ENCODE results near the gene FCN2. TPM values are rescaled to one million over a fixed set of nuclear protein-coding genes. Genes with fewer than 3 reads are reported as not detected.

Gene FCN2
- total and polyA plus RNA-seq, 10 donors, result 0.38 to 7.6 (median 1.8) TPM; not detected in 1

GRCh38 chr9:134895908-134896833 is 15.6 kb downstream of the FCN2 start:
- intact Hi-C loops (cut with DNase I; ENCODE audit: low total_unique reads), result no loop called here
- peak in 2 of 3 donors; percentile 52 to 67 for TF ChIP-seq POLR2AphosphoS5 (IDR thresholded peaks at IDR 0.05)
- no peak for TF ChIP-seq CTCF (IDR thresholded peaks at IDR 0.05 in 8 of 11, conservative IDR thresholded peaks at IDR 0.05 in 3 of 11)
- no peak for DNase-seq
- Histone ChIP-seq H3K27me3 (replicated peaks in 1 of 7) (peaks cover 0 to 12% (median 0%) of the 10 kb centered on the region in 7 donors), H3K4me1 (peaks cover 0 to 48% (median 11%) of the 10 kb centered on the region in 6 donors), H3K4me3 (no peak overlapping the region), H3K36me3 (no peaks in the 10 kb centered on the region), H3K27ac (peak overlapping the region in 7 of 8 donors; percentile 56 to 88 (median 74)), H3K9me3 (peaks cover 0 to 28% (median 16%) of the 10 kb centered on the region in 8 donors)
- 50 to 59% (median 53%) methylated on average over 12 to 14 of the region's 14 CpGs for WGBS, 5 donors

GRCh38 chr9:134896834-134897583 is 16.4 kb downstream of the FCN2 start:
- no peak overlapping the region for H3K4me3 ChIP-seq

GRCh38 chr9:134897584-134898170 is 17.1 kb downstream of the FCN2 start:
- intact Hi-C loops (cut with DNase I; ENCODE audit: low total_unique reads), result no loop called here
- TF ChIP-seq POLR2AphosphoS5 (IDR thresholded peaks at IDR 0.05) (no peak), POLR2A (IDR thresholded peaks at IDR 0.05) (no peak), CTCF (IDR thresholded peaks at IDR 0.05 in 8 of 11, conservative IDR thresholded peaks at IDR 0.05 in 3 of 11) (no peak)
- Histone ChIP-seq H3K27ac (peak overlapping the region in 7 of 8 donors; percentile 52 to 88 (median 75)), H3K27me3 (replicated peaks in 1 of 7) (peaks cover 0 to 8% (median 0%) of the 10 kb centered on the region in 7 donors), H3K4me3 (no peak overlapping the region), H3K4me1 (peaks cover 0 to 37% (median 8%) of the 10 kb centered on the region in 6 donors), H3K36me3 (no peaks in the 10 kb centered on the region), H3K9me3 (peaks cover 0 to 28% (median 16%) of the 10 kb centered on the region in 8 donors)
- no peak for DNase-seq
- WGBS, 5 donors, result 53 to 78% (median 58%) methylated on average over 2 of the region's 2 CpGs

More at GRCh38 chr9:134896834-134897583, 16.4 kb downstream of the FCN2 start:
- DNase-seq, result no peak
- intact Hi-C loops (cut with DNase I; ENCODE audit: low total_unique reads), result no loop called here
- Histone ChIP-seq H3K9me3 (peaks cover 0 to 28% (median 16%) of the 10 kb centered on the region in 8 donors), H3K27ac (peak overlapping the region in 7 of 8 donors; percentile 56 to 88 (median 74)), H3K36me3 (no peaks in the 10 kb centered on the region), H3K27me3 (replicated peaks in 1 of 7) (peaks cover 0 to 11% (median 0%) of the 10 kb centered on the region in 7 donors), H3K4me1 (peaks cover 0 to 39% (median 8%) of the 10 kb centered on the region in 6 donors)
- no peak for TF ChIP-seq POLR2AphosphoS5 (IDR thresholded peaks at IDR 0.05)
- no peak for TF ChIP-seq POLR2A (IDR thresholded peaks at IDR 0.05)
- TF ChIP-seq CTCF (IDR thresholded peaks at IDR 0.05 in 8 of 11, conservative IDR thresholded peaks at IDR 0.05 in 3 of 11), result no peak
- WGBS, 5 donors, result 68 to 78% (median 75%) methylated on average over 14 of the region's 14 CpGs
